Measurements from ENCODE around the gene C10orf90.

The C10orf90 gene

DNA sequence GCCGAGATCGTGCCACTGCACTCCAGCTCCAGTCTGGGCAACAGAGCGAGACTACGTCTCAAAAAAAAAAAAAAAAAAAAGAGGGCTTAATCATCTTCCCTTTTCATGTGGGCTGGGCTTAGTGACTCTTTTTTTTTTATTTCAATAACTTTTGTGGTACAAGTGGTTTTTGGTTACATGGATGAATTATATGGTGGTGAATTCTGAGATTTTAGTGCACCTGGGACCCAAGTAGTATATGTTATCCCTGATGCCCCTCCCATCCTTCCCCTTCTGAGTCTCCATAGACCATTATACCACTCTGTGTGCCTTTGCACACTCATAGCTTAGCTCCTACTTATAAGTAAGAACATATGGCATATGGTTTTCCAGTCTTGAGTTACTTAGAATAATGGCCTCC is 277.4 kb downstream of the C10orf90 start:
- Histone ChIP-seq H3K4me3 (replicated peaks; ENCODE audit: insufficient read depth, low read length) (no peak overlapping the region), H3K27ac (replicated peaks) (no peak overlapping the region), H3K27me3 (ENCODE audit: insufficient read depth, poor library complexity, severe bottlenecking) (peaks cover 10% of the 10 kb centered on the region)
- TF ChIP-seq, protein P1, sequence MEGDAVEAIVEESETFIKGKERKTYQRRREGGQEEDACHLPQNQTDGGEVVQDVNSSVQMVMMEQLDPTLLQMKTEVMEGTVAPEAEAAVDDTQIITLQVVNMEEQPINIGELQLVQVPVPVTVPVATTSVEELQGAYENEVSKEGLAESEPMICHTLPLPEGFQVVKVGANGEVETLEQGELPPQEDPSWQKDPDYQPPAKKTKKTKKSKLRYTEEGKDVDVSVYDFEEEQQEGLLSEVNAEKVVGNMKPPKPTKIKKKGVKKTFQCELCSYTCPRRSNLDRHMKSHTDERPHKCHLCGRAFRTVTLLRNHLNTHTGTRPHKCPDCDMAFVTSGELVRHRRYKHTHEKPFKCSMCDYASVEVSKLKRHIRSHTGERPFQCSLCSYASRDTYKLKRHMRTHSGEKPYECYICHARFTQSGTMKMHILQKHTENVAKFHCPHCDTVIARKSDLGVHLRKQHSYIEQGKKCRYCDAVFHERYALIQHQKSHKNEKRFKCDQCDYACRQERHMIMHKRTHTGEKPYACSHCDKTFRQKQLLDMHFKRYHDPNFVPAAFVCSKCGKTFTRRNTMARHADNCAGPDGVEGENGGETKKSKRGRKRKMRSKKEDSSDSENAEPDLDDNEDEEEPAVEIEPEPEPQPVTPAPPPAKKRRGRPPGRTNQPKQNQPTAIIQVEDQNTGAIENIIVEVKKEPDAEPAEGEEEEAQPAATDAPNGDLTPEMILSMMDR (IDR thresholded peaks at IDR 0.05; ENCODE audit: insufficient read depth, low read length): no peak
- no peak for TF ChIP-seq POLR2AphosphoS5 (IDR thresholded peaks at IDR 0.05; ENCODE audit: low read depth)
- TF ChIP-seq GABPA (IDR thresholded peaks at IDR 0.05; ENCODE audit: low read depth): no peak
- TF ChIP-seq, protein P2, sequence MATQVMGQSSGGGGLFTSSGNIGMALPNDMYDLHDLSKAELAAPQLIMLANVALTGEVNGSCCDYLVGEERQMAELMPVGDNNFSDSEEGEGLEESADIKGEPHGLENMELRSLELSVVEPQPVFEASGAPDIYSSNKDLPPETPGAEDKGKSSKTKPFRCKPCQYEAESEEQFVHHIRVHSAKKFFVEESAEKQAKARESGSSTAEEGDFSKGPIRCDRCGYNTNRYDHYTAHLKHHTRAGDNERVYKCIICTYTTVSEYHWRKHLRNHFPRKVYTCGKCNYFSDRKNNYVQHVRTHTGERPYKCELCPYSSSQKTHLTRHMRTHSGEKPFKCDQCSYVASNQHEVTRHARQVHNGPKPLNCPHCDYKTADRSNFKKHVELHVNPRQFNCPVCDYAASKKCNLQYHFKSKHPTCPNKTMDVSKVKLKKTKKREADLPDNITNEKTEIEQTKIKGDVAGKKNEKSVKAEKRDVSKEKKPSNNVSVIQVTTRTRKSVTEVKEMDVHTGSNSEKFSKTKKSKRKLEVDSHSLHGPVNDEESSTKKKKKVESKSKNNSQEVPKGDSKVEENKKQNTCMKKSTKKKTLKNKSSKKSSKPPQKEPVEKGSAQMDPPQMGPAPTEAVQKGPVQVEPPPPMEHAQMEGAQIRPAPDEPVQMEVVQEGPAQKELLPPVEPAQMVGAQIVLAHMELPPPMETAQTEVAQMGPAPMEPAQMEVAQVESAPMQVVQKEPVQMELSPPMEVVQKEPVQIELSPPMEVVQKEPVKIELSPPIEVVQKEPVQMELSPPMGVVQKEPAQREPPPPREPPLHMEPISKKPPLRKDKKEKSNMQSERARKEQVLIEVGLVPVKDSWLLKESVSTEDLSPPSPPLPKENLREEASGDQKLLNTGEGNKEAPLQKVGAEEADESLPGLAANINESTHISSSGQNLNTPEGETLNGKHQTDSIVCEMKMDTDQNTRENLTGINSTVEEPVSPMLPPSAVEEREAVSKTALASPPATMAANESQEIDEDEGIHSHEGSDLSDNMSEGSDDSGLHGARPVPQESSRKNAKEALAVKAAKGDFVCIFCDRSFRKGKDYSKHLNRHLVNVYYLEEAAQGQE (IDR thresholded peaks at IDR 0.05; ENCODE audit: insufficient replicate concordance, low read depth): no peak
- TF ChIP-seq SPI1 (IDR thresholded peaks at IDR 0.05; ENCODE audit: borderline replicate concordance, low read depth): no peak
- DNase-seq (ENCODE audit: low read depth in 1 of 2, low spot score in 1 of 2): no peak

DNA sequence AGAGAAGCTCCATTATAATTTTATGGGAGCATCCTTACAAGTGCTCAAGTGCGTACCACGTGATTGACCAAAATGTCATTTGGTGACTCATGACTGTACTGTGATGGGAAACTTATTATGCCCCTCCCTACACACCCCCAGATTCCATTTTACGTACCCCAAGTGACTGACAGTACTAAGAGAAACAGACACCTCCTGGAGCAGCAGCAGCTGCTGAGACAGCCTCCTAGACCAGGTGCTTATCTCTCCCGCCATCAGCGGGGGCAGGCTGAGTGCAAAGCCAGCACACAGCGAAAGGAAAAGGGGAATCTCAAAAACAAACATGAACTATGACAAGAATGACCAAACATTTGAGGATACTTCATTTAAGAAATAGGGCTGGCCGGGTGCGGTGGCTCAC is 278.0 kb downstream of the C10orf90 start:
- H3K27ac ChIP-seq (replicated peaks): no peak overlapping the region
- no peak for DNase-seq (ENCODE audit: low read depth in 1 of 2, low spot score in 1 of 2)
- H3K4me3 ChIP-seq (replicated peaks; ENCODE audit: insufficient read depth, low read length): no peak overlapping the region
- H3K27me3 ChIP-seq (ENCODE audit: insufficient read depth, poor library complexity, severe bottlenecking): peaks cover 11% of the 10 kb centered on the region
- no peak for TF ChIP-seq SPI1 (IDR thresholded peaks at IDR 0.05; ENCODE audit: borderline replicate concordance, low read depth)
- TF ChIP-seq, protein P1 (IDR thresholded peaks at IDR 0.05; ENCODE audit: insufficient read depth, low read length): no peak
- no peak for TF ChIP-seq GABPA (IDR thresholded peaks at IDR 0.05; ENCODE audit: low read depth)
- no peak for TF ChIP-seq POLR2AphosphoS5 (IDR thresholded peaks at IDR 0.05; ENCODE audit: low read depth)
- TF ChIP-seq, protein P2 (IDR thresholded peaks at IDR 0.05; ENCODE audit: insufficient replicate concordance, low read depth): no peak

DNA sequence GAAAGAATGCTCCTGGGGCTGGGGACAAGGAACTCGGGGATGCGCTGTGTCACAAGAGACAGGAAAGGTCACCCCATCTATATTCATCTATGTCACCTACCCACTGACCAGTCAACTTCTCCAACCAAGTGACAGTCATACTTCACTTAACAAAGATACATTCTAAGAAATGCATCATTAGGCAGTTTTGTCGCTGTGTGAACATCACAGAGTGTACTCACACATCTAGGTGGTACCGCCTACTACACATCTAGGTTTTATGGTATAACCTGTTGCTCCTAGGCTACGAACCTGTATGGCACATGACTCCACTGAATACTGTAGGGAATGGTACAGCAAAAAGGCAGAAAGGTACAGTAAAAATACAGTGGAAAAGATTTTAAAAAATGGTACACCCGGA is 278.4 kb downstream of the C10orf90 start:
- peaks cover 15% of the 10 kb centered on the region for H3K27me3 ChIP-seq (ENCODE audit: insufficient read depth, poor library complexity, severe bottlenecking)
- DNase-seq (ENCODE audit: low read depth in 1 of 2, low spot score in 1 of 2): no peak
- H3K27ac ChIP-seq (replicated peaks): no peak overlapping the region
- H3K4me3 ChIP-seq (replicated peaks; ENCODE audit: insufficient read depth, low read length): no peak overlapping the region
- TF ChIP-seq SPI1 (IDR thresholded peaks at IDR 0.05; ENCODE audit: borderline replicate concordance, low read depth) (no peak), POLR2AphosphoS5 (IDR thresholded peaks at IDR 0.05; ENCODE audit: low read depth) (no peak), GABPA (IDR thresholded peaks at IDR 0.05; ENCODE audit: low read depth) (no peak)
- TF ChIP-seq, protein P2 (IDR thresholded peaks at IDR 0.05; ENCODE audit: insufficient replicate concordance, low read depth): no peak
- TF ChIP-seq, protein P1 (IDR thresholded peaks at IDR 0.05; ENCODE audit: insufficient read depth, low read length): no peak

Measured in HL-60 (cell line).